NCI-H1694 (cell line): Measurements from ENCODE around the gene HNRNPF.
"Not testable (repeated sequence)": the region's sequence is repeated elsewhere in the genome, so short reads cannot be mapped to it uniquely, and the experiment has no call there.

Source experiments
- DNase-seq: peaks from one replicate; lab custom pipeline; 2025; lab: John Stamatoyannopoulos, UW

HNRNPF gene

GRCh38 chr10:43348511-43349312 is 60.3 kb downstream of the HNRNPF start:
- peak; percentile 37 for DNase-seq

- DNase-seq = no peak
Measured at GRCh38 chr10:43347997-43348396, 61.0 kb downstream of the HNRNPF start.

- DNase-seq = no peak
Measured at GRCh38 chr10:43344051-43344450, 64.9 kb downstream of the HNRNPF start.

GRCh38 chr10:43343126-43343525 is 65.9 kb downstream of the HNRNPF start:
- DNase-seq = no peak

GRCh38 chr10:43342279-43343125 is 66.5 kb downstream of the HNRNPF start:
- no peak for DNase-seq

- no peak for DNase-seq
Measured at GRCh38 chr10:43341450-43341849, 67.5 kb downstream of the HNRNPF start.

- no peak for DNase-seq
Measured at GRCh38 chr10:43340619-43341018, 68.4 kb downstream of the HNRNPF start.

GRCh38 chr10:43340101-43340500 is 68.9 kb downstream of the HNRNPF start:
- DNase-seq = no peak

- no peak for DNase-seq
Measured at GRCh38 chr10:43339136-43339535, 69.8 kb downstream of the HNRNPF start.

- DNase-seq = no peak
Measured at GRCh38 chr10:43338117-43338516, 70.9 kb downstream of the HNRNPF start.

- not testable (repeated sequence) for DNase-seq
Measured at GRCh38 chr10:43337536-43337935, 71.5 kb downstream of the HNRNPF start.

GRCh38 chr10:43336641-43337318 is 72.2 kb downstream of the HNRNPF start:
- no peak for DNase-seq

- DNase-seq = no peak
Measured at GRCh38 chr10:43336061-43336460, 72.9 kb downstream of the HNRNPF start.
